ENCODE data around the gene ARCN1. TPM values are rescaled to one million over a fixed set of nuclear protein-coding genes. Genes with fewer than 3 reads are reported as not detected.

The ARCN1 gene
- total and polyA plus RNA-seq, 9 of the 15 experiments (the other 6 are each of a cell fraction or from before 2014, with no cell fraction given) = 30.0 to 224 (median 76.4) TPM

DNA sequence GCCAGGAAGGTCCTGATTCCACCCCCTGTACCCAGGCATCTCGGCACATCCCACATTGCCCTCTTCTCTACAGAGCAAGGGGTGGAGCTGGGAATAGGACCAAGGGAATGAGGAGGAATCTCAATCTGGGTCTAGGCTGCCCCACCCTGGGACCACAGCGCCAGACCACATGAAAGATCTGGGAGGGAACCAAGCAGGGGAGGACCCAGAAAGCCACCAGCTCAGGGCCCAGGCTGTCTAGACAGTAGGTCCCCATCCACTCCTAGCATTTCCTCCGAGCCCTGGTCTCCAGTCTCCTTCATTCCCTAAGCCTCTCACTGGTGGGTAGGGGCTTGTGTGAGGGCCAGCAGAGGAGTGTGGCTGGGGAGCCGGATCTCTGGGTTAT lies 46.8 kb downstream of the ARCN1 start:
- peaks cover 17% of the 10 kb centered on the region for H3K36me3 ChIP-seq (ENCODE audit: control insufficient read depth, insufficient read depth, low read length)
- H3K79me2 ChIP-seq (ENCODE audit: control insufficient read depth, insufficient read depth, low read length) = peaks cover 13% of the 10 kb centered on the region
- H4K20me1 ChIP-seq (replicated peaks; ENCODE audit: control insufficient read depth, insufficient read depth, low read length) = no peaks in the 10 kb centered on the region
- H3K4me2 ChIP-seq (ENCODE audit: insufficient read depth, low read length) = no peak overlapping the region
- H3K9ac ChIP-seq (ENCODE audit: insufficient read depth in 1 of 2, low read depth in 2 of 2, low read length in 2 of 2) = peak overlapping the region in 1 of 2 experiments; percentile 63; a peak in 1 of 4 replicates
- H2AFZ ChIP-seq (ENCODE audit: low read depth, low read length) = no peak overlapping the region
- H3K4me3 ChIP-seq = no peak overlapping the region
- H3K9me1 ChIP-seq (ENCODE audit: control insufficient read depth, insufficient read depth, low read length) = no peaks in the 10 kb centered on the region
- FAIRE-seq (no peak), DNase-seq (ENCODE audit: extremely low read depth in 1 of 4, low spot score in 3 of 4) (no peak), ATAC-seq (no peak)
- TF ChIP-seq, protein P1, sequence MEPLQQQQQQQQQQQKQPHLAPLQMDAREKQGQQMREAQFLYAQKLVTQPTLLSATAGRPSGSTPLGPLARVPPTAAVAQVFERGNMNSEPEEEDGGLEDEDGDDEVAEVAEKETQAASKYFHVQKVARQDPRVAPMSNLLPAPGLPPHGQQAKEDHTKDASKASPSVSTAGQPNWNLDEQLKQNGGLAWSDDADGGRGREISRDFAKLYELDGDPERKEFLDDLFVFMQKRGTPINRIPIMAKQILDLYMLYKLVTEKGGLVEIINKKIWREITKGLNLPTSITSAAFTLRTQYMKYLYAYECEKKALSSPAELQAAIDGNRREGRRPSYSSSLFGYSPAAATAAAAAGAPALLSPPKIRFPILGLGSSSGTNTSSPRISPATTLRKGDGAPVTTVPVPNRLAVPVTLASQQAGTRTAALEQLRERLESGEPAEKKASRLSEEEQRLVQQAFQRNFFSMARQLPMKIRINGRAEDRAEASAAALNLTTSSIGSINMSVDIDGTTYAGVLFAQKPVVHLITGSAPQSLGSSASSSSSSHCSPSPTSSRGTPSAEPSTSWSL (CRISPR knock-in tag; IDR thresholded peaks at IDR 0.05; ENCODE audit: borderline replicate concordance) = no peak
- TF ChIP-seq, protein P2, sequence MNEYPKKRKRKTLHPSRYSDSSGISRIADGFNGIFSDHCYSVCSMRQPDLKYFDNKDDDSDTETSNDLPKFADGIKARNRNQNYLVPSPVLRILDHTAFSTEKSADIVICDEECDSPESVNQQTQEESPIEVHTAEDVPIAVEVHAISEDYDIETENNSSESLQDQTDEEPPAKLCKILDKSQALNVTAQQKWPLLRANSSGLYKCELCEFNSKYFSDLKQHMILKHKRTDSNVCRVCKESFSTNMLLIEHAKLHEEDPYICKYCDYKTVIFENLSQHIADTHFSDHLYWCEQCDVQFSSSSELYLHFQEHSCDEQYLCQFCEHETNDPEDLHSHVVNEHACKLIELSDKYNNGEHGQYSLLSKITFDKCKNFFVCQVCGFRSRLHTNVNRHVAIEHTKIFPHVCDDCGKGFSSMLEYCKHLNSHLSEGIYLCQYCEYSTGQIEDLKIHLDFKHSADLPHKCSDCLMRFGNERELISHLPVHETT (CRISPR knock-in tag; conservative IDR thresholded peaks at IDR 0.05 in 1 of 2, IDR thresholded peaks at IDR 0.05 in 1 of 2) = no peak
- TF ChIP-seq FIP1L1 (IDR thresholded peaks at IDR 0.05; ENCODE audit: low read depth, low read length, poor library complexity, severe bottlenecking) = no peak
- TF ChIP-seq RAD21 (CRISPR knock-in tag; conservative IDR thresholded peaks at IDR 0.05 in 1 of 2, IDR thresholded peaks at IDR 0.05 in 1 of 2) = no peak
- TF ChIP-seq, protein P3, sequence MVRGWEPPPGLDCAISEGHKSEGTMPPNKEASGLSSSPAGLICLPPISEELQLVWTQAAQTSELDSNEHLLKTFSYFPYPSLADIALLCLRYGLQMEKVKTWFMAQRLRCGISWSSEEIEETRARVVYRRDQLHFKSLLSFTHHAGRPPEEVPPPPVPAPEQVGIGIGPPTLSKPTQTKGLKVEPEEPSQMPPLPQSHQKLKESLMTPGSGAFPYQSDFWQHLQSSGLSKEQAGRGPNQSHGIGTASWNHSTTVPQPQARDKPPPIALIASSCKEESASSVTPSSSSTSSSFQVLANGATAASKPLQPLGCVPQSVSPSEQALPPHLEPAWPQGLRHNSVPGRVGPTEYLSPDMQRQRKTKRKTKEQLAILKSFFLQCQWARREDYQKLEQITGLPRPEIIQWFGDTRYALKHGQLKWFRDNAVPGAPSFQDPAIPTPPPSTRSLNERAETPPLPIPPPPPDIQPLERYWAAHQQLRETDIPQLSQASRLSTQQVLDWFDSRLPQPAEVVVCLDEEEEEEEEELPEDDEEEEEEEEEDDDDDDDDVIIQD (CRISPR knock-in tag; IDR thresholded peaks at IDR 0.05) = no peak
- TF ChIP-seq ZC3H8 (IDR thresholded peaks at IDR 0.05) = no peak
- TF ChIP-seq ZNF507 (tag; conservative IDR thresholded peaks at IDR 0.05) = no peak
- no peak for TF ChIP-seq RFX7 (CRISPR knock-in tag; IDR thresholded peaks at IDR 0.05)
- BruUV-seq (replicated peaks) = no TSS peak
- peaks cover 28 to 36% of the 10 kb centered on the region in 2 experiments for H3K4me1 ChIP-seq (replicated peaks in 1 of 2; ENCODE audit: control insufficient read depth in 2 of 2, insufficient read depth in 2 of 2, low read length in 2 of 2)
- CTCF ChIA-PET (ENCODE audit: low intra/inter-chr PET ratio) = no interaction called here
- intact Hi-C loops (cut with micrococcal nuclease) = no loop called here
- H3K9me3 ChIP-seq (replicated peaks; ENCODE audit: control insufficient read depth, insufficient read depth, low read depth, low read length) = no peaks in the 10 kb centered on the region
- no peak overlapping the region for H3K27ac ChIP-seq (ENCODE audit: extremely low read depth, low read depth, low read length)
- WGBS (ENCODE audit: insufficient coverage, low coverage, missing lambda C conversion rate) = 69% methylated on average over 4 of the region's 4 CpGs
- in situ Hi-C loops (cut with MboI) = no loop called here
- H3K27me3 ChIP-seq (ENCODE audit: control insufficient read depth in 2 of 2, insufficient read depth in 2 of 2, low read length in 2 of 2) = no peaks in the 10 kb centered on the region
- POLR2A ChIA-PET = interaction anchor here (0.6 to 3.7 kb wide), 3 partner anchors 11 to 396 kb away, joined by 3 to 21 read pairs (median 7); partner anchors contain the start of gene PHLDB1

All from K562 (cell line).